Stomach (tissue), 4 donors: ENCODE data around the gene SYT14.

Source experiments
- CTCF ChIP-seq, 7 experiments: fragments of 450-650 bp in 4 of 7; fragments of 200-600 bp in 3 of 7; sonication (generic) in 3 of 7; IDR thresholded peaks; one replicate each; pipeline ENCODE4 v1.5.1; 2016 to 2019; ENCODE audit warnings: antibody characterized with exemption in 7 of 7, control low read depth in 2 of 7, mild to moderate bottlenecking in 1 of 7
- EP300 ChIP-seq: sonication (generic); formaldehyde crosslinking; IDR thresholded peaks from one replicate; pipeline ENCODE4 v1.6.1; 2017; ENCODE audit warnings: antibody characterized with exemption
- POLR2A ChIP-seq, 4 donors: fragments of 450-650 bp; IDR thresholded peaks; one replicate each; pipeline ENCODE4 v1.6.1; 2016; ENCODE audit warnings: antibody characterized with exemption in 4 of 4, control low read depth in 2 of 4, mild to moderate bottlenecking in 1 of 4, moderate library complexity in 1 of 4
- POLR2AphosphoS5 ChIP-seq, 3 donors: sonication (generic); formaldehyde crosslinking; IDR thresholded peaks; one replicate each; pipeline ENCODE4 v1.6.1; 2016; ENCODE audit warnings: antibody characterized with exemption in 3 of 3

DNA sequence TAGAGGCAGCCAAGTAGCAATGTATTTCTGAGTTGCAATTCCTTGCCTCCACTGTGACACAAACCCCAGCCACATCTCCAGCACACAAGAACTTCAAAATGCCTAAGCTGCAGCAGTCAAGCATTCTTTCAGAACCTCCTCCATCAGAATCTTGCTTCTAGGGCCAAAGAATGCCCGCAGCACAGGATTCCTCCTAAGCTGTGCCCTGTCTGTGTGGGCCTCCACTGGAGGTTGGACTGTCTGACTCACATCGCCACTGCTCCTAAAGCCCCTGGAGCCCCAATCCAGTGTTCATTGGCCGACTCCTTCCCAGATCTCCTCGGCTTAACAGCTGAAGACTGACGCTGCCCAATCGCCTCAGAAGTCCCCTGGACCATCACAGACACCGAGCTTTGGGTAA lies 251.4 kb downstream of the SYT14 start:
- TF ChIP-seq POLR2AphosphoS5 (IDR thresholded peaks at IDR 0.05): no peak
- TF ChIP-seq CTCF (IDR thresholded peaks at IDR 0.05): no peak
- TF ChIP-seq POLR2A (IDR thresholded peaks at IDR 0.05): no peak
- TF ChIP-seq EP300: no peak
